Keratinocyte (primary cell): ENCODE results near the gene SRCIN1.
"Not testable (repeated sequence)": the region's sequence is repeated elsewhere in the genome, so short reads cannot be mapped to it uniquely, and the experiment has no call there.

ENCODE experiments used
- CTCF ChIP-seq, 3 experiments: IDR thresholded peaks in 1 of 3; conservative IDR thresholded peaks in 1 of 3; optimal IDR thresholded peaks in 1 of 3; 2 replicates in 2 of 3; 3 replicates in 1 of 3; pipeline versions ENCODE3 to v1.5.1; 2011; ENCODE audit warnings: low read length in 3 of 3, mild to moderate bottlenecking in 3 of 3, moderate library complexity in 2 of 3, control low read depth in 1 of 3, inconsistent platforms in 1 of 3; ENCODE audit not compliant: insufficient read depth in 2 of 3; ENCODE audit errors: extremely low read depth in 1 of 3
- EZH2 ChIP-seq: IDR thresholded peaks from one replicate; pipeline ENCODE4 v1.6.1; 2012; ENCODE audit warnings: inconsistent platforms, mild to moderate bottlenecking, low read length, moderate library complexity

DNA sequence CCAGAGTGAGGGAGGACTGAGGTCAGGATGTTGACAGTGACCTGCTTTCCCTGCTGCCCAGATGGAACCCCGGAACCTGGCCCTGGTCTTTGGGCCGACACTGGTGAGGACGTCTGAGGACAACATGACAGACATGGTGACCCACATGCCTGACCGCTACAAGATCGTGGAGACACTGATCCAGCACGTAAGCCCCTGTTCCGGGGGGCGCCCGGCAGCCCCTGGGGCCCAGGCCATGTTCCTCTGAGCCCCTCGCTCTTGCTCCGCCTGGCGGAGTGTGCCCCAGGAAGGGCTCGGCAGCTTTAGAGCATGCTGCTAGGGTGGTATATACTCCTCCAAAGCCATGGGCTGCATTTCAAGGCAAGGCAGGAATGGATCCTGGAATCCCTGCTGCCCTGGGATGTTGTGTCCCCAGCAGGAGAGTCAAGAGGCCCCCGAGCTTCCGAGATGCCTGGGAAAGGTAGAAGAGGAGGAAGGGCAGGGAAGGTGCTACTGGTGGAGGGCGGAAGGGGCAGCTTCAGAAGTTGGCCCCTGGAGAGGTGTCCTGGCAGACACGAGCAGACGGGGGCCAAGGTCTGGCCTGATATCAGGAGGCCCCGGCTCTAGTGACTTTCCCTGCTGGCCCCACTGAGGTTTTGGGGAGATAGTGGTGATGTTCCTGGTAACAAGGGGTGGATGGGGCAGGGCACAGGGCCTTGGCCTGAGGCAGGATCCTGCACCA lies 114.2 kb downstream of the SRCIN1 start:
- TF ChIP-seq CTCF (optimal IDR thresholded peaks at IDR 0.05 in 1 of 3, IDR thresholded peaks at IDR 0.05 in 1 of 3, conservative IDR thresholded peaks at IDR 0.05 in 1 of 3; ENCODE audit: extremely low read depth in 1 of 3, insufficient read depth in 2 of 3, low read length in 3 of 3); EZH2: not testable (repeated sequence)
